ENCODE results near the gene TRIM29. TPM values are rescaled to one million over a fixed set of nuclear protein-coding genes. Genes with fewer than 3 reads are reported as not detected.

TRIM29 gene
- total RNA-seq, 4 donors from 2014 or later: 4.6 to 7.6 (median 6.1) TPM

DNA sequence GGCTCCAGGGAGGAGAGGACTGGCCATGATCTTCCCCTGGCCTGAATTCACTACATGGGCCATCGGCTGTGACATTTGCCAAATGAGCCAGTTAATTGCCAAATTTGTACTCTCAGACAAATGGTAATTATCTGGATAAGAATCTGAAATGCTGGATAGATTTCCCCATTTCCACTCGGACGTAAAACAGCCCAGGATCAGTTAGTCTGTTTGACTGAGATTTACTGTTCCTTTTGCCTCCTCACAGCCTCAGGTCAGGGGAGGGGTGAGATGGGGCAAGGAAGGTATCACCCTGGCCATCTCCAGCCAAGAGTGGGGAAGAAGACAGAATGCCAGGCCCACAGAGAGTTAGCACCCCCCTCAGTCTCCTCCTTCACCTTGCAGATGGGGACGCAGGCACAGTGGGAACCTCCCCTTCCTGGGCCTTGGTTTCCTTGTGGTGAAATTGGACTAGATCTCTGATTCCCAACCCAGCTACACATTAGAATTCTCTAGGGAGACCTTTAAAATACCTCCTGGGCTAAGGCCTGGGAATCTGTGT lies 5.2 kb downstream of the TRIM29 start:
- TF ChIP-seq, protein P1, sequence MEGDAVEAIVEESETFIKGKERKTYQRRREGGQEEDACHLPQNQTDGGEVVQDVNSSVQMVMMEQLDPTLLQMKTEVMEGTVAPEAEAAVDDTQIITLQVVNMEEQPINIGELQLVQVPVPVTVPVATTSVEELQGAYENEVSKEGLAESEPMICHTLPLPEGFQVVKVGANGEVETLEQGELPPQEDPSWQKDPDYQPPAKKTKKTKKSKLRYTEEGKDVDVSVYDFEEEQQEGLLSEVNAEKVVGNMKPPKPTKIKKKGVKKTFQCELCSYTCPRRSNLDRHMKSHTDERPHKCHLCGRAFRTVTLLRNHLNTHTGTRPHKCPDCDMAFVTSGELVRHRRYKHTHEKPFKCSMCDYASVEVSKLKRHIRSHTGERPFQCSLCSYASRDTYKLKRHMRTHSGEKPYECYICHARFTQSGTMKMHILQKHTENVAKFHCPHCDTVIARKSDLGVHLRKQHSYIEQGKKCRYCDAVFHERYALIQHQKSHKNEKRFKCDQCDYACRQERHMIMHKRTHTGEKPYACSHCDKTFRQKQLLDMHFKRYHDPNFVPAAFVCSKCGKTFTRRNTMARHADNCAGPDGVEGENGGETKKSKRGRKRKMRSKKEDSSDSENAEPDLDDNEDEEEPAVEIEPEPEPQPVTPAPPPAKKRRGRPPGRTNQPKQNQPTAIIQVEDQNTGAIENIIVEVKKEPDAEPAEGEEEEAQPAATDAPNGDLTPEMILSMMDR (IDR thresholded peaks at IDR 0.05): no peak
- no peak for TF ChIP-seq POLR2A (IDR thresholded peaks at IDR 0.05)
- Histone ChIP-seq H3K4me1 (no peaks in the 10 kb centered on the region), H3K27me3 (no peaks in the 10 kb centered on the region), H3K27ac (no peak overlapping the region), H3K4me3 (no peak overlapping the region), H3K9me3 (no peaks in the 10 kb centered on the region), H3K36me3 (no peaks in the 10 kb centered on the region)
- DNase-seq: peak in 1 of 2 donors; percentile 3
- intact Hi-C loops (cut with DNase I; ENCODE audit: low total_unique reads): no loop called here

DNA sequence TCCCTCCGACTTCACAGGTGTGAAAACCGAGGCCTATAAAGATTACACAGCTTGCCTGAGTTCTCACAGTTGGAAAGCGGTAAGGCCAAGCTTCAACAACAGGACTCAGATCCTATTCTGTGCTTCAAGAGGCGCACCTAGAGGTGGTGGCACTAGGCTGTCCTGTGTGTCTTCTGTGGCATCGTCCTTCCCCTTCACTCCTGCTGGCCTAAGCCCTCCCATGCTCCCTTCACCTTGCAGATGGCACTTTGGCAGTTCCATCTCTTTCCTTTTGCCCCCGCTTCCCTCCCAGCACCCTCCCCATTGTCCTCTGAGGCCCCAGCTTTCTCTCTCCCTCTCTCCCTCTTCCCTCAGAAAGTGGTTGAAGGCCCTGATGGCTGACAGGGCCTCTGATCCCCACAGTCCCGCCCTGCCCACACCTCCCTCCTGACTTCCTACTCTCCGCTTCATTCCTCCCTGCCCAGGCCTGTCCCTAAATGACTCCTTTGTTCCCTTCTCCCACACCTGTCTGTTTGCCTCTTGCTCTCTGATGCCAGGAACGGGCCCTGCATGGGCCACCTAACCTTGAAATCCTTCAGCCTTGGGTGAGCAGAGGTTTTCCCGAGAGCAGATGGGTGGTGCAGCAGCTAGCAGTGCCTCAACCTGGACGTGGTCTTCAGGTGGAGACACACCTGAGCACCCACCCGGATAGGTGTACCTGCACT lies 5.8 kb downstream of the TRIM29 start:
- Histone ChIP-seq H3K36me3 (no peaks in the 10 kb centered on the region), H3K27ac (no peak overlapping the region), H3K9me3 (no peaks in the 10 kb centered on the region), H3K27me3 (no peaks in the 10 kb centered on the region), H3K4me3 (no peak overlapping the region), H3K4me1 (no peaks in the 10 kb centered on the region)
- intact Hi-C loops (cut with DNase I; ENCODE audit: low total_unique reads): no loop called here
- DNase-seq: peak; percentile 1 to 4
- no peak for TF ChIP-seq POLR2A (IDR thresholded peaks at IDR 0.05)
- TF ChIP-seq, protein P1 (IDR thresholded peaks at IDR 0.05): no peak

DNA sequence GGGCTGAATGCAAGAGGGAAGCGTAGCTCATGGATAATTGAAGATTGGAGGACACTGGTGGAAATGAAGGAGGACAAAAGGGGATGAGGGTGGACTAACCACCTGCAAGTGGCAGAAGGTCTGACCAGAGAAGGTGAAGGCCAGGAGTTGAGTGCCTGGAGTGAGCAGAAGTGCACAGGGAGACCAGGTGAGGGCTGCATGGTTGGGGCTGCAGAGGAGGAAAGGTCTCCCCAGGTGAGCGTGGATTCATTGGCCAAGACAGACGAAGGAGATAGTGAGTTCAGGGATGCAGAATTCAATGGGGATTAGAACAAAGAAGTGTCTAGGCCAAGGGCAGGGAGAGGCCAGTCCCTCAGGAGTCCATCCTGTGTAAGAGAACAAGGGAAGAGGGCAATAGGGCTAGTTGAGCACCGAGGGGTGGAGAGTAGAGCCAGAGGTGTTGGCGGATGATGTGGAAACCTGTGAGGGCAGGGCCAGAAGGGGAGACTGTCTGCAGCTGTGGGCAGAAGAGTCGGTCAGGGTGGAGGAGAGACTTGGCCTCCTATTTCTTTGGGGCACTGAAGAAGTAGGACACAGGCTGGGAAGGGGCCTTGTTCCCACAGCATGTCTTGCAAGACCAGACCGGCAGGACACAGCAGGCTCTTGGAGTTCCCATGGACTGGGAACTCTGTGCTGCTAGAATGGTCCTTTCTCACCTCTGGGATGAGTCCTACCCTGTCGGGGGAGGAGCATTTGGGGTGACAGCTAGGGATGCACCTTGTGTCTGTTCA lies 6.7 kb downstream of the TRIM29 start:
- peak; percentile 7 for DNase-seq
- Histone ChIP-seq H3K36me3 (no peaks in the 10 kb centered on the region), H3K27ac (no peak overlapping the region), H3K27me3 (no peaks in the 10 kb centered on the region), H3K4me3 (no peak overlapping the region), H3K9me3 (no peaks in the 10 kb centered on the region), H3K4me1 (no peaks in the 10 kb centered on the region)
- TF ChIP-seq, protein P1 (IDR thresholded peaks at IDR 0.05): no peak
- no peak for TF ChIP-seq POLR2A (IDR thresholded peaks at IDR 0.05)
- intact Hi-C loops (cut with DNase I; ENCODE audit: low total_unique reads): no loop called here

DNA sequence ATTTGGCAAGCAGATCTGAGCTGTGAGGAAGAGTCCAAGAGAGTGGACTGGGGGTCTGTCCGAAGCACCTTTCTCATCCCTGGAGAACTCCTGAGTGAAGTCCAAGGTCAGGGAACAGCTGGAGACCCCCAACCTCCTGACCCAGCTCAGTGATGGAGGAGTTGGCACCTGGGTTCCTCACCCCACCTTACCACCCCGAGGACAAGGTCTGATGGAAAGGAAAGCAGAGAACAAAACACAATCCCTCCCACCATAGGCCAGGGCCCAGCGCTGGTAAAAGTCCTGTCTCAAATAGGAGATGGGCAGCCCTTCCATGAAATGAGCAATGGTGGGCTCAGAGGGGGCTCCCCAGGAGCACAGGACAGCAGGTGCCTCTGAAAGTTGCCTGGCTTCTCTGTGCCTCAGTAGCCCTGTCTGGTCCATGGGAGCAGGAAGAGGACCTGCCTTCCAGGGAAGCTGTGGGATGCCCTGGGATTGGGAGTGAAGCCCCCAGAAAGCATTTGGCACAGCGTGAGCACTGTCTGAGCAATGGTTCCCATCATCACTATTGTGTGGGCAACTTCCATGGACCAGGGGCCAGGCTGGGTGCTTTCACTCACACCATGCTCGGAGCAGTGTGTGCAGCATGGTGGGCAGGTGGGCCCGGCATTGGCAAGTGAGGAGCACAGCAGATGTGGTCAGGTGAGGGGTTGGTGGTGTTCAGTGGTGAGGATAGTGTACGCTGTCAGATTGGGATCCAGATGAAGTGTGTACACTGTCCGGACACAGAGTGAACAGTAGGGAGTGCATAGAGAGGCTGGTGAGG lies 7.5 kb downstream of the TRIM29 start:
- Histone ChIP-seq H3K4me1 (no peaks in the 10 kb centered on the region), H3K27me3 (no peaks in the 10 kb centered on the region), H3K27ac (no peak overlapping the region), H3K36me3 (no peaks in the 10 kb centered on the region), H3K4me3 (no peak overlapping the region), H3K9me3 (no peaks in the 10 kb centered on the region)
- TF ChIP-seq POLR2A (IDR thresholded peaks at IDR 0.05): no peak
- TF ChIP-seq, protein P1 (IDR thresholded peaks at IDR 0.05): no peak
- peak; percentile 10 for DNase-seq
- intact Hi-C loops (cut with DNase I; ENCODE audit: low total_unique reads): no loop called here
